Glomerular endothelial cell (primary cell): ENCODE results near the gene PREX1. TPM values are rescaled to one million over a fixed set of nuclear protein-coding genes. Genes with fewer than 3 reads are reported as not detected.

ENCODE experiments used
- DNase-seq: peaks from one replicate; pipeline ENCODE4 v3.0.0-alpha.2; 2011; ENCODE audit warnings: low read depth, low spot score; ENCODE audit errors: extremely low read depth
- total RNA-seq: library from RNA; depleted of rRNA; stranded (reverse); fragments of >200 nt; gene quantifications from 2 replicates; pipeline ENCODE4 v1.2.3, GENCODE V29; 2015

PREX1 gene
- total RNA-seq, 1 donor from 2014 or later: 105 TPM

- DNase-seq: no peak
Measured at GRCh38 chr20:48615871-48616270, 211.9 kb downstream of the PREX1 start.

GRCh38 chr20:48614593-48615274 is 213.1 kb downstream of the PREX1 start:
- DNase-seq: no peak

DNA sequence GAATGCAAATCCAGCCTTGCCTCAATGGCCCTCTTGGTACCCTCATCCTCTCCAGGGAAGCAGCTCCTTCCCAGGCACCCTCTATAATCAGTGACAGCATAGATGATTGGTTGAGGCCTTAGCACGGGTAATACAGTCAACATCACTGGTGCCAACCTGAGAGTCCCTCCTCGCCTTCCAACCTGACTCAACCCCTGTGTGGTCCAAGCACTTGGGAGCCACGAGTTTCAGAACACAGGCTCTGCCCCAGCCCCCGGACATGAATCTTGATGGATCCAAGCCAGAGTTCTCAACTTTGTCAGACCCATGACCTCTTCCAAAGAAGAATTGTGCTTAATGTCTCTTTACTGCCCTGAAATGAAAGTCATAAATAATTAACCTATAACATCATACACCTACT is 213.9 kb downstream of the PREX1 start:
- DNase-seq: no peak

DNA sequence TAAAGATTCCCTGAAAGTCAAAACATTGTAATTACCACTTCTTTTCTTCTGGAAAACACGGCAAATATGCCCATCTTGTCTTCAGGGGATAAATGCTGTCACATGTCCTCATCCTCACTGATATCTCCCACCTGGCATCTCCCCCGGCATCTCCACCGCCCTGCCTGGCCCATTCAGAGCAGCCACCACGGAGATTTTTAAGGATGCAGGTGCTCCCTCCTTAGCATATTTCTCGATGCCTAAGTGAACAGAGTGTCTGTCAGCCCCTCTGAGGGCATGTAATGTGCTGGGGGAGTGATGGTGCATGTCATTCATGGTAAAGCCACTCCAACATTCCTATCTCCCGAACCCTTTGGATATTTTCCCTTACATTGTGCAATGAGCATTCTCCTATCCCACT is 215.5 kb downstream of the PREX1 start:
- DNase-seq: no peak

- no peak for DNase-seq
Measured at GRCh38 chr20:48610996-48611395, 216.8 kb downstream of the PREX1 start.

GRCh38 chr20:48609491-48609978 is 218.3 kb downstream of the PREX1 start:
- no peak for DNase-seq

DNA sequence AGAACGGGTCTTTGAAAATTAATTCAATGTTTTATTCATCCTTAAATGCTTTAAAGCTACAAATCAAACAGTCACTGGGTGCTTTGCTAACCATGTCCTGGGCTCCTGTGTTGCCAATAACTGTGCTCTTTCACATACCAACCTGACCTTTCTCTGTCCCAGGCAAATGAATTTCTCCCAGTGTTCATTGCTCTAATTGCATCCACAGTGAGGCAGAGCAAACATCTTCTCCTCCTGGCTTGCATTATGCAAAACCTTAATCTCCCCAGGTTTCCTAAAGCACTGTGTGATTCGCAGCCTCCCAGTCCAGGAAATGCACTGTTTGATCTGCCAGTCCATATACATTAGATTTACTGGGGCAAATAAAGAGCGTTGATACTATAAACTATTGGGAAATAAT is 219.0 kb downstream of the PREX1 start:
- no peak for DNase-seq

DNA sequence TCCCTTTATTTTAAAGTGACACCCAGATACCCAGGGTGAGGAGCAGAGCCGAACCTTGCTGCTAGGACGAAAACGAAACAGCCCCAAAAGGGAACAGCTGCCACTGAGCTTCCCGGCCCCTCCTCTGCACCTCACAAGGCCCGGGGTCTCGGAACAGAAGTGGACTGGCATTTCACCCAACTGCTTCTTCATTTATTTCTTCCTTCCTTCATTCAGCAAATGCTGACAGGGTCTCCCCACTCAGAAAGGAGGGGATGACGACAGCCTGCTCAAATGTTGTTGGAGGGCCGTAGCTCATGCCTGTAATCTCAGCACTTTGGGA is 220.3 kb downstream of the PREX1 start:
- no peak for DNase-seq

- no peak for DNase-seq
Measured at GRCh38 chr20:48606841-48607543, 220.8 kb downstream of the PREX1 start.

DNA sequence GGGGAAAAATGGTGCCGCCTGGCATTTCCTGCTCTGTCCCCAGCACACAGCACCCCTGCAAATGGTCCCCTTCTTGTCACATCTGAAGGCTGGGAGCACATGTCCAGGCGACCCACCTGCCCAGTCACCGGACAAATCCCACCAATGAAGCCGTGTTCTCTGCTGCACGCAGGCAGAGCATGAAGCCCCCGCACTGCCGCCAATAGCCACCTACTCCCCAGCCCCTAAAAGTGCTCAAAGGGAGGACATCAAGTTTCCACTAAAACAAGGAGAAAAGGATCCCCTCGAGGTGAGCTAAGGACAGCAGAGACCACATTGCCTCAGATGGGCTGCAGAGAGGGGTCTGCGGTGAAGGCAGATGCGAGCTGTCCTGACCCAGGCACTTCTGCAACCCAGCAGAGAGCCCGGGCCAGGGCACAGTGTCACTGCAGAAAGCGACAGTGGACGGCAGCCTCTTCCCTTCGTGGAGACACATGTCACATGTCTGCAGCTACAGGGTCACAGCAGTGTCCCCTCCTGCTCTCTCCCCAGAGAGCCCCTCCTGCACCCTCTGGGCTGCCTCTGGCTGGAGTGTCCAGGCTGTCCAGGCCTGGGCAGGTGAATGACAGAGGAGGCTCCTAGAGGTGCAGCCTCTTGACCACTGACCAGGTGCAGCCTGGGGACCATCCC is 221.5 kb downstream of the PREX1 start:
- DNase-seq: no peak

DNA sequence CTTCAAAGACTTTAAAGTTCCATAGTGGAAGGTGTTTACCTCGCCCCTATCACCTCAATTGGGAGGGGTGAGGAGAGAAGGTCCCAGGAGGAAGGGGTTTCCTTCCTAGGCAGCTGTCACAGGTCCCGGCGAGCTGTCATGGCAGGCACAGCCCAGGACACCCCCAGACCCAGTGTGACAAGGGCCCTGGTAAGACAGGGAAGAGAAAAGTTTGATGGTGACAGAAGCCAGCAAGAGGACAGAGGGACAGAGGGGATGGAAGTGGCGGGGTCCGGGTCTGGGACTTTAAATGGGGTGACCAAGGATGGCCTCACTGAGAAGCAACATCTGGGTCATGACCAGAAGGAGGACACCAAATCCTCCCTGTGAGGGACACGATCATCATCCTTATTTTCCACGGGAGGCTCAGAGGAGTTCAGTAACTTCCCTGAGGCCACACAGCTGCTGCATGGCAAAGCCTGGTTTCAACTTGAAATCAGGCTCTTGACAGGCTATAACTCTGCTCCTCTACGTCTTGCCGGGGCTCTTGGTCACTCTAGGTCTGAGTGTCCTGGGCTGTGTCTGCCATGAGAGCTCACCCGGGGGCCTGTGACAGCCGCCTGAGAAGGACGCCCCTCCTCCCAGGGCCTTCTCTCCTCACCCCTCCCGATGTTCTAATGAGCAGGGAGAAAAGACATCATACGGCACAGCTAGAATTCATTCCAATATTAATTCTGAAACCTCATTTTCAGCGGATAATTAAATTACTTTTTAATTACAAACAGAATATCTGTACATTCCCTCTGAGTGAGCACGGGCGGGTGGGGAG is 222.2 kb downstream of the PREX1 start:
- DNase-seq: no peak

DNA sequence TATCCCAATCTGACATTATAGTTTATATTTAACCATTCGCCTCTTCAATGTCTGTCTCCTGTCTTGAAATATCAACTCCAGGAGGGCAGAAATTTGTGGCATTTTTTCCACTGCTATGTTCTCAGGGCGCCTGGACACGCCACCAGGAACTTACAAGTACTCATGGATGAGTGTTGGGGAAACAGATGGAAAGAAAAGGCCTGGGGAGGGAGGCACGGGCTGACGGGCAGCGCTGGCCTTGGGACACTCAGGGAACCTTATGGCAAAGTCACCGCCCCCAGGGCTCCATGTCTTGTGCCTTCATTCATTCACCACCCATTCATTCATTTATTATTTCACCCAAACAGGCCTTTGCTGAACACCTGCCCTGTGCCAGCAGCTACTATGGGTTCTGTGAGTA is 222.9 kb downstream of the PREX1 start:
- no peak for DNase-seq

DNA sequence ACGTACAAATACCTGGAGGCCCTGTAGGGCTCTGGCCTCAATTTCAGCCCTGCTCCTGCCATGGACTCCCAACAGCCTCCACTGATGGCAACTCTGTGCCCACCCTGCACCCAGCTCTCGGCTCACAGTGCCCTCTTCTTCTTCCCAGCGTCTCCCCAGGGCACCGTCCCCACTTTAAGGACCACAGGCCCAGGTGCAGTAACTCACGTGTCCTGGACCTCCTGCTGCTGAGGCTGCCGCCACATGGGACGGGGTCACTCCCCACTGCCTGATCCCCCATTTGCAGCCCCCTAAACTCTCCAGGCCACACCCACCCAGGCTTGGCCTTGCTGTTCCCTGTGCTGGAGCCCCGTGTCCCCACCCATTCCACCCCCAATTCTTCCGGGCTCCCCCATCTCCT is 223.4 kb downstream of the PREX1 start:
- DNase-seq: no peak

GRCh38 chr20:48603819-48604405 is 223.9 kb downstream of the PREX1 start:
- DNase-seq: no peak

DNA sequence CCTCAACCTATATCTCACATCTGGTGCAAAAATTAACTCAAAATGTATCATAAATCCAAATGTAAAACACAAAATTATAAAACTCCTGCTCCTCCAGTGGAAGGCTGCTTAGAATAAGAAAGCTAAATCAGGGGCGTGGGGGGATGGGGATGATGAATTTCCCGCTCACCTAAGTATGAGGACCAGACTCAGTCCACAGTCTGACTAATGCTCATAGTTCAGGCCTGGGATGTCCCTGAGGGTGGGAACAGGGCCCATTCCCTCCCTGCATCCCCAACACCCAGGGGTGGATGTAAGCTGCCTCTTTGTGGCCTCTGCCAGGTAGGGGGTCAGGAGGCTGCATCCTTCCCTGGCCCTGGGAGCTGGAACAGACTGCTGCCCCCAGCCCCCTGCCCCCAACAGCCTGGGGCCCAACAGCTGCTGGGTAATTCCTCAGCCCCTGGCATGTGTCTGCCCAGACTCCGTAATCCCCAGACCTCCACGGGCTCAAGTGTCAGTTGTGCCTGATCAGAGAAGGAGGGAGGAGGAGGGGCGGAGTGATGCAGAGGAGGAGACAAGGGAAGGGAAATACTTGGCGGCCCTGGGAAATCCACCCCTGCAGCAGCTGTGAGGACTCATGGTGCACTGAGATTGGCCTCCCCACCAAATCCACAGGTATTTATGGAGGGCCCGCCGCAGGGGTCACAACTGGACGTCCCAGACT is 224.5 kb downstream of the PREX1 start:
- no peak for DNase-seq

DNA sequence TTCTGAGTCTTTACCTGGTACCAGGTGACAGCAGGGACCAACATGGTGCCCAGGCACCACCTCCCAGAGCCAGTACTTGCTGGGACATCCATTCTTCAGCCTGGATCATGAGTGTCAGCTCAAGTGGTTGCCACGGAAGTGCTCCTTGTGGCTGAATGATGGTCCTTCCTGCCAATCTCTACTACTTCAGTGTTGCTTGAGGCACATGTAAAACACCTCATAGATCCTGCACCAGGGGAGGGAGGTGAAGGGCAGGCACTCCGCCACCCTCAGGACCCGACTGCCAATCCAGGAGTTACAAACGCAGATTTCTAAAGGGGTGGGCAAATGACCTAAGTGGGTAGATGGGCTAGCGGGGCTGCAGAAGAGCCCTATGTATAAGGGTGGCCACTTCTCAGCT is 226.0 kb downstream of the PREX1 start:
- no peak for DNase-seq

GRCh38 chr20:48600470-48600945 is 227.3 kb downstream of the PREX1 start:
- DNase-seq: no peak

GRCh38 chr20:48599748-48600469 is 227.9 kb downstream of the PREX1 start:
- no peak for DNase-seq

GRCh38 chr20:48599106-48599747 is 228.6 kb downstream of the PREX1 start:
- no peak for DNase-seq
